Measurements from ENCODE around the gene RAB39B. TPM values are rescaled to one million over a fixed set of nuclear protein-coding genes. Genes with fewer than 3 reads are reported as not detected.
A peak's percentile ranks its signal among the peaks of the same experiment; 100 is the strongest.
"Not testable (repeated sequence)": the region's sequence is repeated elsewhere in the genome, so short reads cannot be mapped to it uniquely, and the experiment has no call there.

RAB39B gene
- under 1 TPM; 0.24 to 0.27 TPM for total RNA-seq
- long read RNA-seq: 0 reads

GRCh38 chrX:155263854-155264628 lies at the start of gene RAB39B:
Gene RAB39B (minus strand): TSS chrX:155264491. CDS start chrX:155264288, 203 bp downstream.
- DNase-seq: peak; percentile 64
- peak; percentile 91 for ATAC-seq
- intact Hi-C loops (cut with DNase I): no loop called here

DNA sequence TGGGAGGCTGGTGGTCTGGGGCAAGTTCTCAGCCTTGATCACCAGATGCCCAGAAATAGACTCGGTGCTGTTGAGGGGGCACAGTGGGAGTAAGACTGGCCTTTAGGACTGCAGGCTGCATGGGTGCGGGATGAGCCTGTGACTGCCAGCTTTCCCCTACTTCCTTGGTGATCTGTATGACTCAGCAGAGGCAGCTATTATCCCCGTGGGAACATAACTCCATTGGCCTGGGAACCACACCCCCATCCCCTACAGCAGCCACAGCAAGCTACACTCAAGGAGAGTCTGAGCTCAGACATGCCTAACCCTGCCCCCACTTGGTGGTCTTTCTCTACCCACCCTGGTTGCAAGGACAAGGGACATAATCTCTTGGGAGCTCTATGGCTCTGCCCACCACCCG lies 49.5 kb upstream of the RAB39B start:
- intact Hi-C loops (cut with DNase I): loop anchor here in 1 of 2 donors (2.0 kb wide), 1 partner anchor 17 kb away; no protein-coding TSS in a partner anchor
- ATAC-seq: no peak
- no peak for DNase-seq

- no peak for DNase-seq
- ATAC-seq: no peak
- intact Hi-C loops (cut with DNase I): no loop called here
These were observed 29.5 kb upstream of the RAB39B start for GRCh38 chrX:155293771-155294170.

DNA sequence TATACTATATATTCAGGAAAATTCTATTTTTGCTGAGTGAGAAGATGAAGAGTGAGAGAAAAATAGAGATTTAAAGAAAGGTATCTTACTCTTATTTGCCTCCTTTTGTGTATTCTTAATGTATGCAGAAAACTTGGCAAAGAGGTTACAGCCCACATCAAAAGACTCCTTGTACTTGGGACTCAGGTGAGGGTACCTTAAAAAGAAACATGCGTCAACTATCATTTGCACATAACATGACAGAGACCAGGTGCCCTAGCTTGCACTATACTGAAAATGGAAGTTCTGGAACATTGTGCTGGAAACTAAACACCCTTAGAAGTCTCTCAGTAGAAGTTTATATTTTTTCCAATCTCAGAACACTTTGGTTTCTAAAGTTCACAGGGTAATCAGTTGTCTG lies 15.6 kb upstream of the RAB39B start:
- intact Hi-C loops (cut with DNase I): no loop called here
- DNase-seq: no peak
- ATAC-seq: no peak

DNA sequence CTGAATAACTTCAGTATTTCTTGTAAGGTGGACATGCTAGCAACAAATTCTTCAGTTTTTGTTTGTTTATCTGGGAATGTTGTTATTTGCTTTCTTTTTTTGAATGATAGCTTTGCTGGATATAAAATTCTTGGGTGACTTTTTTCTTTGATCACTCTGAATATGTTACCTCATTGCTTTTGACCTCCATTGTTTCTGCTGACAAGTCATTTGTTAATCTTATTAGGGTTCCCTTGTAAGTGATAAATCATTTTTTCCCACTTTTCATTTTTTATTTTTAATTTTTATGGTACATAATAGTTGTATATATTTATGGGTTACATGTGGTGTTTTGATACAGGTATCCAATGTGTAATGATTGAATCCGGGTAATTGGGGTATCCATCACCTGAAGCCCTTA lies 6.7 kb upstream of the RAB39B start:
- no peak for ATAC-seq
- intact Hi-C loops (cut with DNase I): no loop called here
- no peak for DNase-seq

DNA sequence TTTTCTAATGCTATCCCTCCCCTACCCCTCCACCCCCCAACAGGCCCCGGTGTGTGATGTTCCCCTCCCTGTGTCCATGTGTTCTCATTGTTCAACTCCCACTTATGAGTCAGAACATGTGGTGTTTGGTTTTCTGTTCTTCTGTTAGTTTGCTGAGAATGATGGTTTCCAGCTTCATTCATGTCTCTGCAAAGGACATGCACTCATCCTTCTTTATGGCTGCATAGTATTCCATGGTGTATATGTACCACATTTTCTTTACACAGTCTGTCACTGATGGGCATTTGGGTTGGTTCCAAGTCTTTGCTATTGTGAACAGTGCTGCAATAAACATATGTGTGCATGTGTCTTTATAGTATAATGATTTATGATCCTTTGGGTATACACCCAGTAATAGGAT lies 3.7 kb upstream of the RAB39B start:
- intact Hi-C loops (cut with DNase I); ATAC-seq; DNase-seq: not testable (repeated sequence)

GRCh38 chrX:155266439-155266838 lies 2.1 kb upstream of the RAB39B start:
- no peak for ATAC-seq
- DNase-seq: no peak
- intact Hi-C loops (cut with DNase I): no loop called here

GRCh38 chrX:155262970-155263754 lies 1.1 kb downstream of the RAB39B start:
- intact Hi-C loops (cut with DNase I): no loop called here
- no peak for DNase-seq
- ATAC-seq: no peak

DNA sequence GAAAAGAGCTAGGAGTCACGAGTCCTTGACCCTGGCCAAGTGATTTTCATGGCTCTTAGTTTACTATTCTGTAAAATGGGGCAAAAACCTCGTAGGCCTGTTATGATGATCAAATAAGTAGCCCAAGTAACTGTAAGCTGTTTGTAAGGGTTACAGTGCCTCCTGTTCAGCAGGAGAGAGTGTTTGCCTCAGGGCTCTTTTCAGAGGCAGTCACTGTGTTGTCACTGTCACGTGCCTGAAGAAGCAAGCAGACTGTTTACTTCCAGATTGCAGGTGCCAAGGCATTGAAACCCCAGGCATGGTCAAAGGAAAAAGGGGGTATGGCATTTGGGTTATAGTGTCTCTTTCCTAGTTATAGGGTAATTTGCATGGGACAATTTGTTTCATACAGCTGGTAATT lies 4.5 kb downstream of the RAB39B start:
- no peak for DNase-seq
- ATAC-seq: no peak
- intact Hi-C loops (cut with DNase I): no loop called here

DNA sequence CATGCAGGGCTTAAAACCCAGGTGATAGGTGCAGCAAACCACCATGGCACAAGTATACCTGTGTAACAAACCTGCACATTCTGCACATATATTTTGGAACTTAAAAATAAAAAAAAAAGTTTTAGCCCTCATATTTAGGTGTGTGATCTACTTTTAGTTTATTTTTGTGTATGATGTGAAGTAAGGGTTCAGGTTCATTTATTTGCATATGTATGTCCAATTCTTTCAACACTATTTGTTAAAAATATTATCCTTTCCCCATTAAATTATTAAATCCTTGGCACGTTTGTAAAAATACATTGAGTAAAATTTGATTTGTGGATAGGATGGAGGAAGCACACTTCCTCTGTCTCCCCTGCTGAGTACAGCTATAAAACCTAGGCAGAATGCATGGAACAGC lies 12.9 kb downstream of the RAB39B start:
- ATAC-seq: no peak

GRCh38 chrX:155247497-155247896 lies 16.8 kb downstream of the RAB39B start:
- intact Hi-C loops (cut with DNase I): no loop called here
- DNase-seq (no peak), ATAC-seq (no peak)

More for the DNA sequence above, 12.9 kb downstream of the RAB39B start:
- intact Hi-C loops (cut with DNase I): no loop called here
- DNase-seq: no peak

DNA sequence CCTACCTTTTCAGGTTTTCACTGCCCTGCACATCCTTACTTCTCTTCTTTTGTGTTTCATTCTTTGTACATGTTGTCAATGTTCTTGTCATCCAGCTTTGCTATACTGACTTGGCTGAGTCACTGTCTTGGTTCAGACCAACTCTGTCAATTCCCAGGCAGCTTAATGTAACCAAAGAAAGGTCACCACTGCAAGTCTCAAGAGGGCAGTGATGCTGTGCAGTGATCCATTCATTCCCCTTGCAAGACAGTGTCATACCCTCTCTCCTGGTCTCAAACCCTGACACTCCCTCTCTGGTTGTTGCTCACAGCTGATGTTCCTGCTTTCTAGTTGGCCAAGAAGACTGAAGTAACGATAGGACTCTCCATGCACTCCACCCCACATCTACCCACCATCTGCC lies 17.5 kb downstream of the RAB39B start:
- intact Hi-C loops (cut with DNase I): no loop called here
- ATAC-seq: no peak
- DNase-seq: no peak

- ATAC-seq (no peak), DNase-seq (no peak)
- intact Hi-C loops (cut with DNase I): no loop called here
These were observed 22.0 kb downstream of the RAB39B start for GRCh38 chrX:155242300-155242699.

- intact Hi-C loops (cut with DNase I): no loop called here
- ATAC-seq (no peak), DNase-seq (no peak)
These were observed 26.6 kb downstream of the RAB39B start for GRCh38 chrX:155237719-155238118.

GRCh38 chrX:155235891-155236290 lies 28.4 kb downstream of the RAB39B start:
- no peak for ATAC-seq
- DNase-seq: no peak
- intact Hi-C loops (cut with DNase I): no loop called here

DNA sequence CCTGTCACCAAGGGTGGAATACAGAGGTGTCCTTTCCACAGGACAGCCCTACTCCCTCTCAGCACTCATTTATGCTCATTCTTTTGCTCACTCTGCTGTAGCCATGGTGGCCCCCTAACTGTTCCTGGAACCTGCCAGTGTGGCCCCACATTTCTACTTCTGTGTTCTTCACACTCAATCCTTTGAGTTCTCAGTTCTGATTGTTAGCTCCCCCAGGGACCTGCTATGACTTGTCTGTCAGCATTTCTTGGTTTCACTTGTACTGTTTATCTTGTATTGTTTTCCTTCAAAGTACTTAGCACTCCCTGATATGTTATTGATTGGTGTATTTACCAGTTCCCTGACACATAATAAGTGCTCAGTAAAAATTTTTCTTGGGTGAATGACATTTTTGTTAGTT lies 33.1 kb downstream of the RAB39B start:
- intact Hi-C loops (cut with DNase I): no loop called here
- ATAC-seq (no peak), DNase-seq (no peak)

- intact Hi-C loops (cut with DNase I): no loop called here
- ATAC-seq (no peak), DNase-seq (no peak)
These were observed 38.5 kb downstream of the RAB39B start for GRCh38 chrX:155225774-155226173.

DNA sequence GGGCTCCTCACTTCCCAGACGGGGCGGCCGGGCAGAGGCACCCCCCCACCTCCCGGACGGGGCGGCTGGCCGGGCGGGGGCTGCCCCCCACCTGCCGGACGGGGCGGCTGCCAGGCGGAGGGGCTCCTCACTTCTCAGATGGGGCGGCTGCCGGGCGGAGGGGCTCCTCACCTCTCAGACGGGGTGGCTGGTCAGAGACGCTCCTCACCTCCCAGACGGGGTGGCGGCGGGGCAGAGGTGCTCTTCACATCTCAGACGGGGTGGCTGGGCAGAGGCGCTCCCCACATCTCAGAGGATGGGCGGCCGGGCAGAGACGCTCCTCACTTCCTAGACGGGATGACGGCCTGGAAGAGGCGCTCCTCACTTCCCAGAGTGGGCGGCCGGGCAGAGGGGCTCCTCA lies 40.5 kb downstream of the RAB39B start:
- not testable (repeated sequence) for ATAC-seq, DNase-seq

DNA sequence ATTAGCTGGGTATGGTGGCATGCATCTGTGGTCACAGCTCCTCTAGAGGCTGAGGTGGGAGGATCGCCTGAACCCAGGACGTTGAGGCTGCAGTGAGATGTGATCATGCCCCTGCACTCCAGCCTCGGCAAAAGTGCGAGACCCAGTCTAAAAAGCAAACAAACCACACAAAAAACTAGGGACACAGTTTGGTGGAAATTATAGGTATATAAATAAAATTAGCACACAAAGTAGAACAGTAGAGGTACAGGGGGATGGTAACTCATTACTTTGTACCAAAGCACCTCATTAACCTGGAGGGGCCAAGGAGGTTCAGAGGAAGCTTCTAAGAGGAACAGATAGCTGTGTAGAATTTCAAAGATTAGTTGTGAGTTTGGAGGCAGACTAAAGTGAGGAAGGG lies 42.9 kb downstream of the RAB39B start:
- no peak for DNase-seq
- intact Hi-C loops (cut with DNase I): no loop called here
- ATAC-seq: no peak

More for the DNA sequence above, 40.5 kb downstream of the RAB39B start:
- intact Hi-C loops (cut with DNase I): not testable (repeated sequence)

DNA sequence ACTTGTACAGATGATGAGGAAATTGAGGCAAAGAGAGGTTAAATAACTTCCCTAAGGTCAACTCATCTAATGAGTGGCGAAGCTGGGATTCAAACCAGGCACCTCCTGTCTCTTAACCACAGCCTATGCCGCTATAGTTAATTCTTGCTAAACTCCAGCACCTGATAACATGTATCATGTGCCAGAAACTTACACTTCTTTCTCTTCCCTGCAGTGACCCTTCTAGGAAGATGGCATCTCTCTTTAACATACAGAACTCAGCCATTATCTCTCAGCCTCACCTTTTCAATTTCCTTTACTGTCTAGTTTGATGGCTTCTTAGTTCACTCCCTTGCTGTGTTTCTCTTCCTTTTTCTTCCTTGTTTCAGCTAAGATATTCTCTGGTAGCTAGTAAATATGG lies 45.5 kb downstream of the RAB39B start:
- no peak for ATAC-seq
- no peak for DNase-seq
- intact Hi-C loops (cut with DNase I): loop anchor here in 1 of 2 donors (10.0 kb wide), 1 partner anchor 114 kb away; no protein-coding TSS in a partner anchor
